Measurements from ENCODE around the gene IGFALS.

The IGFALS gene

DNA sequence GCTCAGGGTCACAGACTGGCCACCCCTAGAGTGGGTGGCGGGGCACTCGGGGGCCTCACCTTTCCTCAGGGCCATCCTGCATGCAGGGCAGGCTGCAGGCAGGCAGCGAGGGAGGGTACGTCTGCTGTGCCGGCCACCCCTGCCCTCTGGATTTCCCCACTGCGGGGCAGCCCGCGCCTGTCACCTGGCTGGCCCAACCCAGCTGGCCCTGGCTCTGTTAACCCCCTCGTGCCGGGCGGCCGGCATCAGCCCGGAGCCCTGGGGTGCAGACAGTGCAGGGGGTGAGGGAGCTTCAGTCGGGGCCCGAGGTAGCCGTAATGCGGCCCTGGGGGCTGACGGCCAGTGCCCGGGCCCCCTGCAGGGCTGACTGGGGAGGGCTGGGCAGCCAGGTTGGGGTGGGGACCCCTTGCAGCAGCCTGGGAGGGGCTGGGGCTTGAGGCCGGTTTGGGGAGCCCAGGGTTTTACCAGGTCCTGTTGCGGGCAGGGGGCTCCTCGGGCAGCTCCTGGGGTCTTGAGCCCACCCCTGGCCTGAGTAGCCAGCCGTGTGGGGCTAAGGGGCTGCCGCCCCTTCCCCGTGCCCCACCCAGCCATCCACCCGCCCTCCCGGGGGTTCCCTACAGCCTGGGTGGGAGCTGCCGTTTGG lies at the start of gene IGFALS:
TSS of gene IGFALS (minus strand) at position 128 of the 643 bp plus-strand sequence. CDS start at position 75, 53 bp downstream.
- in situ Hi-C loops (cut with MboI; ENCODE audit: low sequenced_read_pairs) = no loop called here

DNA sequence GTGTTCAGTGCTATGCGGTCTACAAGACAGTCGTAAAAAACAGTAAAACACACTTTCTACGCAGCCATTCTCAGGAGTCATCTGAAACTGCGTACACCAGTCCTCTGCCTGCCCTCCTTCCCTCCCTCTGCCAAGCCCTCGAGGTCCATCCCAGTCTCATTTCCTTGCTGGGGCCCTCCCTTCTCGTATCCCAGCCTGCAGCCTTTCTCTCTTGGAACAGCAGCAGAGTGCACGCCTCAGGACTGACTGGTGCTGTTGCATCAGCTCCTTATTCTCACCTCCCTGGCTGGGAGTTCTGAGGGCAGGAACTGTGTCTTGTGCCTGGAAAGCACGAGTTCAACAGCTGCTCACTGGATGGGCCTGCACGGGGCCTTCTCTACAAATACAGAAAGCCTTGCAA lies 46.0 kb upstream of the IGFALS start:
- in situ Hi-C loops (cut with MboI; ENCODE audit: low sequenced_read_pairs) = no loop called here

DNA sequence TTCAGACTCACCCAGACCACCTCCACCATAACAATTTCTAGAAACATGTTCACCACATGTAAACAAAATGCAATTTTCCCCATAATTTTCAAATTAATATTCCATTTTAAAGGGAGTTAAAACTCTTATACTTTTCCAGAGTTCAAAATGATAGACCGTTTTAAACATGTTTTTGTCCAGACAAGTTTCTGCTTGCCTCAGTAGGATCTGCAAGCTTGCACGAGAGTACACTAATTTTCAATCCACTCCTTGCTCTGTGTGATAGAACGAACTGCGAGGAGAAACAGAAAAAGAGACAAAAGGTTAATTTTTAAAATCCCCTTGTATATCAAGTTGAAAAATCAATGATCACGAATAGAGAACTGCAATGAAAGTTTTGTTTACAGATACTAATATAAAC lies 40.6 kb upstream of the IGFALS start:
- in situ Hi-C loops (cut with MboI; ENCODE audit: low sequenced_read_pairs) = no loop called here

DNA sequence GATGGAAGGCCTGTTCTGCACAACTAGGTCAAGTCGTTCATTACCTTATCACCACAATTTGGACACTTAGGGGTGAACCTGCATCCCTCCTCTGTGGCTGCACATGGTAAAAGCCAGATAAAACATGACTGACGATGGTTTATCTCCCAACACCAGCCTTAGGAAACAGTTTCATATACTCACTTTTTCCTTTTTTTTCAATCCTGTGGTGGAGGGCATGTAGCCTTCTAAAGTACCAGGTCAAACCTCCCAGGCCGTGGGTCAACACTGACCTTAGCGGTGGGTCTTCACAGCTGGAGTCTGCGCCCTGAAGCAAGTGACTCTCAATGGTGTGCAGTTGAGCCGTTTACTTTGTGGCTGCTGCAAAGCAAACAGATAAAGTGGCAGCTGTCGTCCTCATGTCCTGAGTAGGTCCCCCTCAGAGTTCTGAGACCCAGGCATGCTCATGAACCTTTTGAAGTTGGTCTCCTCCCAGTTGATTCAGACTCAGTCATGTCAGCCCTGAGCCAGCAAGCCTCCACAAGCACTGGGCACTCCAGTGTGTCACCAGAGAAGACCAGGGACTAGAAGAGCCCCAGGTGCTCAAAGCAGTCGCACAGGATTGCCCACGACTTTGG lies 39.4 kb upstream of the IGFALS start:
- in situ Hi-C loops (cut with MboI; ENCODE audit: low sequenced_read_pairs) = no loop called here

DNA sequence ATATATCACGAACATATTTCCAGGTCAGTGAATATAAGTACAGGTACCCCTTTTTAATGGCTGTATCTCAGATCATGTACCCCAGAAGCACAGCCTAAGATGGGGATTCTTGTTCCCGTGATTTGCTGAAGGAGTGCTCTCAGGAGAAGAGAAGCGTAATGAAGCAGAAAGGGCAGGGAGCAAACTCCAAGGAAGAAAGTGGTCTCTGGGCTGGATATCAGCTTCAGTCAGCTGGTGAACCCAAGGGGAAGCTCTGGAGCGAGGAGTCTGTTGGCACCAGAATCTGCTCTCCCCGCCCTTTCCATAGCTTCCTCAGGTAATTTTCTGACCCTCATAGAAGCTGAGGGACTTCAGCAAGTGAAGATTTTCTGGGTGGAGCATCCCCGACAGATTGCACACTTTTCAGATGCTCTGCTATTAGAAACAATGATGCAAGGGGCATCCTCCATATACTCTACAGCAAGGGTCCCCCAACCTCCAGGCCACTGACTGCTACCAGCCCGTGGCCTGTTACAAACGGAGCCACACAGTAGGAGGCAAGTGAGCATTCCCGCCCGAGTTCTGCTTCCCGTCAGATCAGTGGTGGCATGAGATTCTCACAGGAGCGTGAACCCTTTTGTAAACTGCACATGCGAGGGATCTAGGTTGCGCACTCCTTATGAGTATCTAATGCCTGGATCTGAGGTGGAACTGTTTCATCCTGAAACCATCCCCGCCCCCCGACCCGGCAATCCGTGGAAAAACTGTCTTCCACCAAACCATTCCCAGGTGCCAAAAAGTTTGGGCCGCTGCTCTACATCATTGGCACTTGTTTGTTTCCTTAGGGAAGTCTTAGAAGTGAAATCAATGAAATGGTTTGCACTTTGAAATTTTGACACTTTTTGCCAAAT lies 37.9 kb upstream of the IGFALS start:
- in situ Hi-C loops (cut with MboI; ENCODE audit: low sequenced_read_pairs) = no loop called here

DNA sequence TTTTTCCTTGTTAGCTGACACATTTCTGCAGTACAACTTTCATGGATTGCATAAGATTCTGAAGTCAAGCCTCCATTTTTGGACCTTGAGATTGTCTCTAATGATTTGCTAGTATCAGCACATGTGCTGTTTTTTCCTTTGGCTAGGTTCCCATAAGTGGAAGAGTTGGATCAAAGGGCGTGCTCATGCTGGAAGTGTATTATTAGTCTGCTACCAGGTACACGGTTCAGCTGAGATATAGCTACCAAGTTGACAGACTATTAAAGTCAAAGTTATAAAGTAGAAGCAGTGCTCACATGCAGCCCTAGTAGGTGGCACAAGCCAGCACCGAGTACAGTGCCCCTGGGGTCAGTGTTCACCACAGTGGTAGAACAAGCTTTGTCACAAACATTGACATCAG lies 36.7 kb upstream of the IGFALS start:
- in situ Hi-C loops (cut with MboI; ENCODE audit: low sequenced_read_pairs) = no loop called here

DNA sequence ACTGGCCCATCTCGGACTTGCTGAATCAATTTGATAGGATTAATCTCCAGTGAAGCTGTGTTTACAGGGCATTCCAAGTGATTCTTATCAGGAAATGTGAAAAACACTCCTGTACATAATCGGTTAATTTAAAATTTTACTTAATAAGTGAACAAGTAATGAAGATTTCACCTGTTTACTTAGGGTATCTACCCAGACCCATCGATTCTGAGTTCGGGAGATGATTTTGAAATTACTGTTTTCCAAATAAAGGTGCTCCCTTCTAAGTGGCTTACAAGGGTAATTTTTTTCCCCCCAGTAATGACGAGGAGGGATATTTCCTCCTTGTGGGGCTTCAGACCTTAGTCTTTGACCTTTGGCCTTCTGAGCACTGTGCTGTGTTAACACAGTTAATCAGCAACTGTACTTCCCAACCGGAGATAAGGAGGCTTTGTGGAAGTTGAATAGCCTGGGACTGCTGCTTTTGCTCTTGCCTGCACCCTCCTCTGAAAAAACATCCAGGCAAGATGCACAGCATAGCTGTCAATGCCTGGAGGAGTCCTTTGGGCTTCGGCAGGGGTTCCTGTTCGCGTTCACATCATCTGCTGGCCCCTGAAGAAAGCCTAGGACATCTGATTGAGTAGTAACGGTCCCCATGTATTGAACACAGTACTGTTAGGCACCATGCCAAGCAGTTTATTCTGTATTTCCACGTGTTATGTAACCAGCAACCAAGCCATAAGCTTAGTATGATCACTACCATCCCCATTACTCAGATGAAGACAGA lies 35.3 kb upstream of the IGFALS start:
- in situ Hi-C loops (cut with MboI; ENCODE audit: low sequenced_read_pairs) = no loop called here

DNA sequence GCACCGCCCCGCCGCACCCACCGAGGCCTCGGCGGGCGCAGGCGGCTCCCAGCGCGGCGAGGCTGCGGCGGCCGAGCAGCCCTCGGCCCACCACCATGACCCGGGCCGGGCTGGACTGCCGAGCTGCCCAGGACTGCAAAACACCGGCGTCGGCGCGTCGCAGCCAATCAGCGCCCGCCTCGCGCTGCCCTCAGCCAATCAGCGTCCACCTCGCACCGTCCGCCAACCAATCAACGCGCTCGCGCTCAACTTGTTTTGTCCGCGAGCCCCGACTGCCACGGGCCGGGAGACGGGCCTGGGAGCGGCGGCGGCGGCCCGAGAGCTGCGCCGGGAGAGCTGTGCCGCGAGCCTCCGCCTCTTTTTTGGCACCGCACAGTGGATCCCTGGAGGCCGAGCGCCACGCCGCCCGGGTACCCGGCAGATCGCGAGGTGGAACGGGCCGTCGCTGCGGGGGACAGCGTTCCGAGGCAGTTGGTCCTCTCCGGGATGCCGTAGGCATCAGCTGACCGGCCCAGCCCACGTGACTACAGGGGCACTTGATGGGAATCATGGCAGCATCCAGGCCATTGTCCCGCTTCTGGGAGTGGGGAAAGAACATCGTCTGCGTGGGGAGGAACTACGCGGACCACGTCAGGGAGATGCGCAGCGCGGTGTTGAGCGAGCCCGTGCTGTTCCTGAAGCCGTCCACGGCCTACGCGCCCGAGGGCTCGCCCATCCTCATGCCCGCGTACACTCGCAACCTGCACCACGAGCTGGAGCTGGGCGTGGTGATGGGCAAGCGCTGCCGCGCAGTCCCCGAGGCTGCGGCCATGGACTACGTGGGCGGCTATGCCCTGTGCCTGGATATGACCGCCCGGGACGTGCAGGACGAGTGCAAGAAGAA lies 33.4 kb upstream of the IGFALS start, which contains the start of the genes FAHD1 and HAGH:
TSS of gene FAHD1 (plus strand) at position 516 of the 883 bp plus-strand sequence. CDS start at position 549, 33 bp downstream.
TSS of gene HAGH (minus strand) at position 135 of the 883 bp plus-strand sequence. CDS start at position 97, 38 bp downstream.
- in situ Hi-C loops (cut with MboI; ENCODE audit: low sequenced_read_pairs) = no loop called here

DNA sequence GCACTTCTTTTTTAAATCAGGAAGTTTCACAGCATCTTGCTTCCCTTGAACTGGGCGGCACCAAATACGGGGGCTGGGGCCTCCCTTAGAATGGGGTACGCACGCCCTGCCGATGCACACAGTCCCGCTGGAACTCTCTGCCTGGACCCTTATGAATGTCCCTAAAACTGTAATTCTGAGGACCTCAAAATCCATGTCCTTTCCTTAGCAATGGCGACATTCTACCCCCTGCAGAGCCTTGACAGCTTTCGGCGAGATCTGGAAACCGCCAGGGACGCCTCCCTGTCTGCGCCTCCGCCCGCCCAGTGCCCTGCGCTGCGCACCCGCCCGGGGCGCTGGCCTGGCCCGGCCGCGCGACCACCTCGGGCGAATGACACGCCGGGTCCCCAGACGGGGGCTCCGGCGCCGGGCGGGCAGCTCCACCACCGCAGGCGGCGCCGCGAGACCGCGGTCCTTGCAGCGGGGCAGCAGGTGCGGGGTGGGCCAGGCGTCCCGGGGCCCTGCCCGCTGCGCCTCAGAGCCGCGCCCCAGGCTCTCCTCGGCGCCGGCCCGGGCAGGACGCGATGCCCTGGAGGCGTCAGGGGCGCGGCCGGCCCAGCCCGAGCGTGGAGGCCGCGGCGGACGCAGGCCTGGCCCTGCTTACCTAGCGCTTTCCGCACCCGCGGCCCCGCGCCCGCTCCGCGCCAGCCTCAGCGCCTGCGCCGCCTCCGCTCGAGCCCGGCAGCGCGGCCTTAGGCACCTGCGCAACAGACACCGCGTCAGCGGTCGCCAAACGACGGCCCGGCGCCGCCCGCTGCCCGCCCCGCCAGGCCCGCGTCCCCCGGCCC lies 32.6 kb upstream of the IGFALS start:
- in situ Hi-C loops (cut with MboI; ENCODE audit: low sequenced_read_pairs) = no loop called here

DNA sequence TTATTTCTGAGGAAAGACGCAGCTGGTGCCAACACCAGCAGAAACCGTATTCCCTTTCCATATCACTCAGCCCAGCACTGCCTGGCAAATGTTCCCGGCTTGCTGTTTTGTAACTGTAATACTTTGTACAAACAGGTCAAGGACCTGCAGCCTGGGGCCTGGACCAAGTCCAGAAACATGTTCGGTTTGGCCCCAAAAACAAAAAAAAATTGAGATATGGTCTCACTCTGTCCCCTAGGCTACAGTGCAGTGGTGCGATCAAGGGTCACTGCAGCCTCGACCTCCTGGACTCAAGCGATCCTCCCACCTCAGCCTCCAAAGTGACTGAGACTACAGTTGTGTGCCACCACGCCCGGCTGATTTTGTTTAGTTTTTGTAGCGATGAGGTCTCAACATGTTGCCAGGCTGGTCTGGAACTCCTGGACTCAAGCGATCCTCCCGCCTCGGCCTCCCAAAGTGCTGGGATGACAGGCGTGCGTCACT lies 31.9 kb upstream of the IGFALS start:
- in situ Hi-C loops (cut with MboI; ENCODE audit: low sequenced_read_pairs) = no loop called here

DNA sequence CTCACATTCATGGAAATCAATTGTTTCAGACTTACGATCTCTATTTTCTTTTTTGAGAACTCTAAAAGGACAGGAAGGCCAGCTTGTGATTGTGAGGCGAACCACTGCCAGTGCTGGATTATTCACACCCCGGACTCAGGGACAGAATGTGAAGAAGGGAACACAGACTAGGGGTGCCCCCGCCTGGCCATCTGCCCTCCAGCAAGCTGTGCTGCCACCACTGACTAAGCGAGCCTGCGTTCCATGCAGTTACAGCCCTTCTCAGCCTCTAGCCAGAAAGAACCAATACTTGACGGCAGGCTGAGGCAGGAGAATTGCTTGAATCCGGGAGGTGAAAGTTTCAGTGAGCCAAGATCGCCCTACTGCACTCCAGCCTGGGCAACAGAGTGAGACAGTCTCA lies 30.3 kb upstream of the IGFALS start:
- in situ Hi-C loops (cut with MboI; ENCODE audit: low sequenced_read_pairs) = no loop called here

DNA sequence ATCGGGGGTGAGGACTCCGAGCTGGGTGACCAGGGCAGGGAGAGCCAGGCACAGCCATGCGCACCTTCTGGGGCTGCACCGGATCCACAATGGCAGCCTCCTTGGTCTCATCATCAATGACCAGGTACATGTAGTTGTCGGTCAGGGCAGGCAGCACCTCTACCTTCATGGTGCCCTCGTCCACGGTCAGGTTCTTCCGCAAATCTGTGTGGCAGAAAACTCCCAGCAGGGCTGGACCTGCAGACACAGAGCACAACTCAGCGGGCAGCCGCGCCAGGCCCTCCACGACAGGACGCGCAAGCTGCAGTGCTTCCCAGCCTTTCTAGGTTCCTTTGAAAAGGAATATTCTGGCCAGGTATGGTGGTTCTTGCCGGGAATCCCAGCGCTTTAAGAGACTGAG lies 29.3 kb upstream of the IGFALS start:
- in situ Hi-C loops (cut with MboI; ENCODE audit: low sequenced_read_pairs) = no loop called here

DNA sequence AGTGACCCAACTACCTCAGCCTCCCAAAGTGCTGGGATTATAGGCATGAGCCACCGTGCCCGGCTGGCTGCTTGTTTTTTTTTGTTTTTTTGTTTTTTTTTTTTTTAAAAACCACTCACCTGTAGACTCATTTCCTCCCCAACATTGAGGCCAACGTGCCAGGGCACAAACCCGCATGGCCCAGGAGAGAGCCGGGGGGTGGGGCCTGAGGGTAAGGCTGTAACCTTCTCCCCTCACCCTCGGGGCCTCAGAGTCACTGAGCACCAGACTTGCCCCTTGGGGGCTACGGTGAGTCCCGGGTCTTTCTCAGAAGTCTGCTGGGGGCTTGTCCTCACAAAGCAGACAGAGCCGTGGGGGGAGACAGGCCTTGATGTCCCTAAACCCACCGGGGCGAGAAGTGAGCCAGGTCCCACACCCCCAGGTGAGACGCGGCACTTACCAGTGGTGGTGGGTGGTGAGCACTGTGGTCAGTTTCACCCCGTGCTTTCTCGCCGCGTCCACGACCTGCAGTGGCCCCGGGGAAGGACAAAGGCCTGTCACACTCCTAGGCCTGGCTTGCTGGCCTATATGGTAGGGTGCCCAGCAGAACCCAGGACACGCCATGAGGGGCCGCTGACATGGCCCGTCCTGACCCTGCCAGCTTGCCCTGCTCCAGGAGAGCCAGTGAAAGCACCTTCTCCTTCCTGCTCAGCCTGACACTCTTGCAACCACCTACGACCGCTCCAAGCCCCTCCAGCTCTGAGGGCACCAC lies 28.5 kb upstream of the IGFALS start:
- in situ Hi-C loops (cut with MboI; ENCODE audit: low sequenced_read_pairs) = no loop called here

DNA sequence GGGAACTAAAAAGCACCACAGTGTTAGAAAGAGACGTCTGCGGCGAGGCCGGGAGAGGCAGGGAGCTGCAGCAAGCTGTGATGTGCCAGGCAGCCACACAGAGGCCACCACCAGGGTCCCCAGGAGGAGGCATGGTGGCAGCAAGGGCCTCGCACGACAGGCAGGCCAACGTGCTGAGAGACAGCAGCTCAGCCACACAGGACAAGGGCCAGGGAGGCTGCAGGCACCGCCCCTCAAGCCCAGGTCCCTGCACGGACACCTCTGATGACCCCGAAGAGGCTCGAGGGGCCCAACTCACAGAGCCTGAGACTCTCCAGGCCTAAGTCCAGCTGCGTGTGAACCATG lies 27.4 kb upstream of the IGFALS start:
- in situ Hi-C loops (cut with MboI; ENCODE audit: low sequenced_read_pairs) = no loop called here

DNA sequence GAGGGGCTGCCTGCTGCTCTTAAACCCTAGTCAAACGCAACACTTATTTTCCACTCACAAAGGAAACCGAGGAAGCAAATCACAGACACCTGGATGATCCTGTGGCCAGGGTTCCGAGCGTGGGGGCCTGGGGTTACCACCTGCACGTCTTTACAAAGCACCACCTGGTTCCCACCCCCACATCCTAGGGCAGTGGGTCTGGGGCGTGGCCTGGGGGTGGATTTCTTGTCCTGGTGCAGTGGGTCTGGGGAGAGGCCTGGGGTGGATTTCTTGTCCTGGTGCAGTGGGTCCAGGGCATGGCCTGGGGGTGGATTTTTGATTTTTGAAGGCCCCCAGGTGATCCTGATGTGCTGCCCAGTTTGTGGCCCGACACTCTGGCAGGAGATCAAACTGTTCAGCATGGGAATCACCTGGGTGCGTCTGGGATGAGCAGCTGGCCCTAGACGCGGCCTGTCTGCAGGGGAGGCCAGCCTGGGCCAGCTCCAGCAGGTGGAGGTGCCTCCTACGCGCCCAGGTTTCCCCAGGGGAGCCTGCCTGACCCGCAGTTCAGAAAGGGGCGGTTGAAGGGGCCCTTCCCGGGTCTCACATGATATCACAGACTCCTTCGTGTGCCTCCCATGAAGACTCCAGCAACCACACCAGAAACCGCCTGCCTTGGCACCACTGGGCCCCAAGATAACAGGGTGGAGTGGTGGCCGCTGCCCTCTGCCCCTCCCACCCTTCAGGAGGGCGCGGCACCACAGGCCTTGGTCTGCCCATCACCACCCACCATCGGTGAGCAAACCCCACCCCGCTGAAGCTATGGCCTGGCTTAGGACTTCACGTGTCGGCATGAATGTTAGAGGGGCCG lies 26.8 kb upstream of the IGFALS start:
- in situ Hi-C loops (cut with MboI; ENCODE audit: low sequenced_read_pairs) = no loop called here

DNA sequence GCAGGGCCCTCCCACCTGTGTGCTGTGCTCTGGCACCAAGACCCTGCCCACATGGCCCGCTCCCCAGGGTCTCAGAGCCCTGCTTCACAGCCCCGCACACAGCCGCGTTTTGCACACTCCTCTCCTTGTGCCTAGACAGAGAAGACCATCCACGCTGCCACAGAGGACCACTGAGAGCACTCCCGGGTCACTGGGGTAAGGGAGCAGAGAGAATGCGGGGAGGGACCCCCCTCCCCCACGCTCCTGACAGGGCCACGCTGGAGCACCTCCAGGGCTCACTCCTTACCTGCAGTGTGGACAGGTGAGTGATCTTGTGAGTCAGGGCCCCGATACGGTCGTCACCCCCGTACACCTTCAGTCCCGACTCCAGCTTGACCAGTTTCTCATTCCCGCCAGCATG lies 26.1 kb upstream of the IGFALS start:
- in situ Hi-C loops (cut with MboI; ENCODE audit: low sequenced_read_pairs) = no loop called here

DNA sequence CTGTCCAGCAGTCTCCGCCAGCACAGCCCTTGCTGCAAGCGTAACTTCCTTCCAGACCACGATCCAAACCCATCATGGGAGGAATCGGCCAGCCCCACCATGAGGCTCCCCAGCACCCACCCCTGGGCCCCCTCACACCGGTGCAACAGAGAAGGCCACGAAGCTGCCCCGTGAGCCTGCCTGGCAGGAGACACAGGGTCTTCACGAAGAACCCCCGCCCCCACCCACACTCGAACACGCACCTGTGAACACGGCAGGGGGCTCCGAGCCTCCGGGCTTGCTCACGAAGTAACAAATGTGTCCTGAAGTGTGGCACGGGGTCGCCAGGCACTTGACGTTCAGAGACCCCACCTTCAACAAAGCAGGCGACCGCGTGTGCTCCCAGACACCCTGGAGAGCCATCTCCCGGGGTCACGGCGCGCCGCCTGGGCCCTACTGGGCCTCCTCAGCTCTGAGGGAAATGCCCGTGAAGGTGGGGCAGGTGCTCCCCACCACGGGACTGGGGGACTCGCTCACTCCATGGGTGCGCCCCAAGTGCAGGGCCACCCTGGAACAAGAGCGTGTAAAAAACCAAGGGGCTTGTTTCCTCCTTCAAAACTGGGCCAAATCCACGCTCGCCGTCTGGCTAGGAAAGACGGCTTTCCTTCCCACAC lies 25.5 kb upstream of the IGFALS start:
- in situ Hi-C loops (cut with MboI; ENCODE audit: low sequenced_read_pairs) = no loop called here

Data from HL-60/S4 treated with retinoic acid at 250 ng/mL for 4 days and 3 days (cell line).